ENCODE measurements around the gene MYOG.

Gene MYOG

DNA sequence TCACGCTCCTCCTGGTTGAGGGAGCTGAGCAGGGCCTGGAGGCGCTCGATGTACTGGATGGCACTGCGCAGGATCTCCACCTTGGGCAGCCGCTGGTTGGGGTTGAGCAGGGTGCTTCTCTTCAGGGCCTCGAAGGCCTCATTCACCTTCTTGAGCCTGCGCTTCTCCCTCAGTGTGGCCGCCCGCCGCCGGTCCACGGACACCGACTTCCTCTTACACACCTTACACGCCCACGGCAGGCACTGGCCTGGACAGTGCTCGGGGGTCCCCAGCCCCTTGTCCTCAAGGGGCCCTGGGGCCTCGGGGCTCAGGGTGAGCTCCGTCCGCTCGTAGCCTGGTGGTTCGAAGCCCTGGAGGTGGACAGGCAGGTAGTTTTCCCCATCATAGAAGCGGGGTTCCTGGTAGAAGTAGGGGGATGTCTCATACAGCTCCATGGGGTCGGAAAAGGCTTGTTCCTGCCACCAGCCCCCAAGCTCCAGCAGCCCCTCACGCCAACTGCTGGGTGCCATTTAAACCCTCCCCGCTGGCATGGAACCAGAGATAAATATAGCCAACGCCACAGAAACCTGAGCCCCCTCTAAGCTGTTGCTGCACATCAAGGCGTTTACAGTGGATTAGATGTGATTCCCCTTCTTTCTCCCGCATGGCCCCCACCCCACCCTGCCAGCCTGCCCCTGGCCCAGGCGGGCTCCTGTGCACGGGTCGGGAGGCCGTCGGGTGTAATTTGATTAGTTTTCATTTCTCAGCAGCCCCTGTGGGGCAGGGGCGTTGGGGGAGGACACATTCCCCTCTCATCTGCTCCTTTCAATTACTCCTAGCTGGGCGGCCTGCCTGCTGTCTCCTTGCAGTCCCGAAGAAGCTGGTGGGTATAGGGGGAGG lies at the start of gene MYOG:
Gene MYOG, minus strand, starts transcription at position 485 of the 879 bp plus-strand sequence. Its CDS starts 51 bp downstream, at position 434.
- peak; percentile 45 for DNase-seq (ENCODE audit: low spot score)

DNA sequence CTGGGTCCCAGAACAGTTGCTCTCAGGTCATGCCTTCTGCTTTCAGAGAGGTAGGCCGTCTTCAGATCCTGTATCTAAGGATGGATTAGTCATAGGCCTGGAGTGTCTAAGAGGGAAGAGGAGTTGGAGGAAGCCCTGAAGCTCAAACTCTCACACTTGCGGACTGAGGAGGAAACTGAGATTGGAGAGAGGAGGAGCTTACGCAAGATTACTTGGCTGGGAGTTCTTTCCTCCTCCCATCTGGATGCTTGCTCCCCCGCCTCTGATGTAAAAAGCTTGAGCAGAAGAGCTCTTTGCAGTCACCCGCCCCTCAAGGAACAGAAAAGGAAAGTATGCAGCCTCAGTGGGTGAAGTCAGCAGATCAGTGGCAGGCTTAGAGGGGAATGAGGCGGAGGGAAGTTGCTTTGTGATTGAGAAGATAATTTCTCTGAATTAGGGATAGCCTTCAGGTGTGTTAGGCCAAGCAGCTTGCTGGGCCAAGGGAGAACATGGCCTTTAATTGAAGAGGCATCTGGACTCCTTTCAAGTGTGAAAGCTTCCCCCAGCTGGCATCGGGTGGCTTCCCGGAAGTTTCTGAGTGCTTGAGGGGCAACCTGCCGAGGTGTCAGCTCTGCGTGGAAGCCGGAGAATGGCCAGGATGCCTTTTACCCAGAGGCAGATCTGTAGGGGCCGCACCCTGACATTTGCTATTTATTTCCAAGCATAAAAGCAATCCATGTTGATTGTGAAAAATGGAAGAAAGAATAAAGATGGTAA lies 48.3 kb upstream of the MYOG start:
- DNase-seq (ENCODE audit: low spot score) = no peak

DNA sequence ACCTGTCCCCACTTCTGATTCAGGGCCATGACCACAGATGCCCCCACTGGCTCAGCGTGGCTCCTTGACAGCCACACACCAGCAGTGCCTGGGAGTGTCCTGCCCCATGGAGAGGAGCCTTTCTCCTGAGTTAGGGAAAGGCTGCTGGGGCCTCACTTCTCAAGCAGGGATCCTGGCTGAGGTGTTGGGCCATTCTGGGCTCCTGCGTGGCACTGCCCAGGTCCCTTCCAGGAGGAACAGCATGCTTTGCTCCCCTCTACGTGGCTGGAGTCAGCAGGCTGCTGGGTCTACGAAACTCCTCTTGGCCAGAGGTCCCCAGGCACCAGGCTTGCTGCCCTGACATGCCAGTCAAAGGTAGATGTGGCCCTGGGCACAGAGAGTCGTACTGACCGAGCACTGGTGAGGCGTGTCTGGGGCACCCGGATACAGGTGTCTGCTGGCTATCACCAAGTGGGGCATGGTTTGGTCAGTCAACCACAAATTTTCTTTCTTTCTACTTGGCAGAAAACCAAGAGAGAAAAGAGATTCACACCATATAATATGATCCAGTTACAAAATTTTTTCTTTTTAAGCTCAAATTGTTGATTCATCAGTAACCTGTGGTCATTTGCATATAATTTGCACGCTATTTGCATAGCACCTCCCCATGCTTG lies 45.9 kb upstream of the MYOG start:
- DNase-seq (ENCODE audit: low spot score) = no peak

DNA sequence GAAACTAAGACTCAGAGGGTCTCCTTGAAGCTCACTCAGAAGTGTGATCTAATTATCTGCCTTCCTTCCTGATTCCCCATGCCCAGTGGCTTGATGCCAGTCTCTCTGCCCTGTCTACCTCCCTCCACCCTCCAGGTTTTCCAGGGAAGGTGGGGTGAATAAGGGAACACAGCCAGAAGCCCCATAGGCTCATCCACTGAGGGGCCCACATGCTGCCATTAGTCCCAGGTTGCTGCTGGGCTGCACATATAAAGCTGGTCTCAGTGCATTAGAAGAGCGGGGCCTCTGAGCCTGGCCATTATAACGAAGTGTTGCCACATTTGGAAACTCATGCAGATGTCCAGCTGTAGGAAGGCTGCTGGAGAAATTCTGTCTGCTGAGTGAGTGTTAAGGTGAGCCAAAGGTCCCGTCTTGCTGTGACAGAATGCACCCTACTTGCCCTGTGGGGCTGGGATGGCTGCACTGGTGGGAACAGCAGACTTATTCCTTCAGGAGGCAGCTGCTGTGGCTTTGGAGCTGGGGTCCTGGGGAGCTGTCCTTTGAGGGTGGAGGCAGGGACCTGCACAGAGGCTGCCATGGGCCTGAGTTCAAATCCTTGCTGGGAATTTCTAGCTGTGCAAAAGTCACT lies 44.7 kb upstream of the MYOG start:
- DNase-seq (ENCODE audit: low spot score) = no peak

DNA sequence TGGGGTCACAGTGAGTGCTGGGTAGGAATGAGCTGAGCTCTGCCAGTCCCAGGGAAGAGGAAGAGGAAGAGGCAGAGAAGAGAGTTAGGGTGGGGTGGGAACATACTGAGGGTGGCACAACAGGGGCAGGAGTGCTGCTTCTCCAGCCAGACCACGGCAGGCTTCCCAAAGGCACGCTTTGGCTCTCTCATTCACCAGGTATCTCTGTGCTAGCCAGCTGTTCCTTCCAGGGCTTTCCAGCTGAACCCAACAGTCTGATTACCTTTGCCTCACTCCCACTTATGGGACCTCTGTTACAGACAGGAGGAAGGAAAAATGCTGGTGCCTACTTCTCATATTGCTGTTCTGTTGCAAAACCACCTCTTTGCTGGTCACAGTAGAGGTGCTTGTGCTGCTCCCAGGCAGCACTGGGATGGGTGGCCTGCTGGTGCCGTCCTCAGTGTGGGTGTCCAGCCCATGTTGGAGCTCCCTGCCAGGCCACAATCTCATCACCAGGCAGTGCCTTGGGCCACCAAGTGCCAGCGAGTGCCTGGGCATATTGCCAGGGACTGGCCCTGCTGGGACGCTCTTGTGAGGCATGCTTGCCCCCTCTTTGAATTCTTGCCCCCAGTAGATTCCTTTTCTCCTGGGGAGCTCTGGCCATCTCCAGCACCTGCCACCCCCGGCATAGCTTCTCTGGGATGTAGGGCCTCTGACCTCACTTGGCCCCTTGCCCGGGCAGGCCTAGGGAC lies 43.9 kb upstream of the MYOG start:
- DNase-seq (ENCODE audit: low spot score) = peak; percentile 44

DNA sequence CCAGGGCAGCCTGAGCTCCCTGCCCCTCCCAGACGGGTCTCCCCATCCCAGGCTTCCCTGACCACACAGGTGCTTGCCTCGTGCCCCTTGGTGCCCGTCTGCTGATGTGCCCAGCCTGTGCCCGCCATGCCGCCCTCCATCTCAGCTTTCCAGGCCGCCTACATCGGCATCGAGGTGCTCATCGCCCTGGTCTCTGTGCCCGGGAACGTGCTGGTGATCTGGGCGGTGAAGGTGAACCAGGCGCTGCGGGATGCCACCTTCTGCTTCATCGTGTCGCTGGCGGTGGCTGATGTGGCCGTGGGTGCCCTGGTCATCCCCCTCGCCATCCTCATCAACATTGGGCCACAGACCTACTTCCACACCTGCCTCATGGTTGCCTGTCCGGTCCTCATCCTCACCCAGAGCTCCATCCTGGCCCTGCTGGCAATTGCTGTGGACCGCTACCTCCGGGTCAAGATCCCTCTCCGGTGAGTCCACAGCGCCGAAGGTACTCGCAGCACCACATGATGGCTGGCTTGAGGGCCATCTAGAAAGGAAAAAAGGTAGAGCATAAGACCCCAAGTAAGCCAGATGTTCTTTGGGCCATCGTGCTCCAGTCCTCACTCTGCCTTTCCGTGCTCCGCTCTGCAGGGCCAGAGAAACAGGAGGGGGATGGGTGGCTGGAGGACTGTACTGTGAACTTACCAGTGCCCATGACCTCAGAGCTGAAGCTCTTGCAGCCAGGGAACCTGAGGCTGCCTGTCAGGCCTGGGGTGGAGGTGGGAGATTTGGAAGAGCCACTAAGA lies 43.1 kb upstream of the MYOG start:
- peak; percentile 41 for DNase-seq (ENCODE audit: low spot score)

DNA sequence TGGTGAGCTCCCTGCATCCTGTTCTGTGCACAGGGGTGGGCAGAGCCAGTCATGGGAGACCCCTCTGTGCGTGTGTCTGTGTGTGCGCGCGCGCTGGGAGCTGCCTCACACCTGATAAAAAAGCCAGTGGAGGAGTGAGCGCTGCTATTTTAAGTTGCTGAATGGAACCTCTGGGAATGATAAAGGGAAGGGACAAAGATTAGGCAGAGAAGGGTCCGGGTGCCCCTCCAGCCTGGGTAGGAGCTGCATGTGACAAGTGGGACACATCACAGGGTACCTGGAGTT lies 42.6 kb upstream of the MYOG start:
- no peak for DNase-seq (ENCODE audit: low spot score)

DNA sequence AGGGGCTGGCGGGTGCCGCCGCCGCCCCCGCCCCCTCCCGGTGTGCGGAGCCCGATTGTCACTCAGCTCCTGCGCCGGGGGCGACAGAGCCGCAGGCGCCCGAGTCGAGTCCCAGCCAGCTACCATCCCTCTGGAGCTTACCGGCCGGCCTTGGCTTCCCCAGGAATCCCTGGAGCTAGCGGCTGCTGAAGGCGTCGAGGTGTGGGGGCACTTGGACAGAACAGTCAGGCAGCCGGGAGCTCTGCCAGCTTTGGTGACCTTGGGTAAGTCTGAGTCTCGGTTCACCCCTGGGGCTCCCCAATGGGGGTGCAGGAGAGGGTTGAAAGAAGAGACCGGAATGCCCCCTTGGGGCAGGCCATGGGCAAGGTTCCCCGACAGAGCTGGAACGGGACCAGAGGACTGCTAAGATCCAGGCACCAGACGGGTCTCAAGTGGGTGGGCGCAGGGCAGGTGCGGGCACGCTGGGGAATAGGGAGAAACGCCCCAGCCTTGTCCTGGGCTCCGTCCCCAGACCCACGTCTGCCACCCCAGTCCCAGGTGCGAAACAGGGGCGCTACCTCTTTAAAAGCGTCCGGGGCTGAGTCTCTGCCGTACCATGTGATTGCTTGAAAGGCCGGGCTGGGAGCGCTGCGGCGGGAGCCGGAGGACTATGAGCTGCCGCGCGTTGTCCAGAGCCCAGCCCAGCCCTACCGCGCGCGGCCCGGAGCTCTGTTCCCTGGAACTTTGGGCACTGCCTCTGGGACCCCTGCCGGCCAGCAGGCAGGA lies 42.0 kb upstream of the MYOG start, which contains the start of gene ADORA1:
Gene ADORA1, plus strand, starts transcription at position 61 of the 765 bp plus-strand sequence. CDS start 1,116 bp downstream, outside the sequence.
- DNase-seq (ENCODE audit: low spot score) = peak; percentile 79

DNA sequence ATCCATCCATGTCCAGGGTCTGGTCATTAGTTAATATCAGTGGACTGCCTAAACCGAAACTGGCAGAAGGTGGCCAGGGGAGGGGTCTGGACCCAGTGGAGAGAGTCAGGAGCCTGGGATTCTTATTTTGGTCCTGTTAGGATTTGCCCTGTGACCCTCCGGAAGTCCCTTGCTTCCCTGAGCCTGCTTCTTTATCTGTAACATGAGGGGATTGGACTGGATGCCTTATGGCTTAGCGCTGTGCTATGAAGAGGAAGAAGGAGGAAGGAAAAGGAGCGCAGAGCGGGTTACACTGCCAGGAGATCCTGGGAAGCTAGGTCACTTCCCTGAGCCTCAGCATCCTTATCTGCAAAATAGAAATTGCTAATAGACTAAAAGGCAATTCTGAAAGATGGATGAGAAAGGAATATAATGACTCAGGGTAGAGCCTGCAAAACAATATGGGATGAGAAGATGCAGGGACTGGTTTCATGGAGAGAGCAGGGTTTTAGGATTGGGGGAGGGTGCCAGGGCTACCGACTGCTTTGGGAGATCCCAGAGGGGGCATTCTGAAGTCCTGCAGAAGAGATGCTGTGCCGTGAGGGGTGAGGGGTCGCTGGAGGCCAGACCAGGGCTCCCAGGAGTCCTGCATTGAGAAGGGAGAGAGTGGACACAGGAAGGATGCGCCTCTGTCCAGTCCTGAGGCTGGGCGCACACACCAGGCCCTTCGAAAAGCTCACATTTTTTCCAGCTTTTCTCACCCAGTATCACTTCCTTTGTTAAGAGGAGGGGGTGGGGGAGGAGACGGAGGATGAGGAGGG lies 41.3 kb upstream of the MYOG start:
- DNase-seq (ENCODE audit: low spot score) = no peak

DNA sequence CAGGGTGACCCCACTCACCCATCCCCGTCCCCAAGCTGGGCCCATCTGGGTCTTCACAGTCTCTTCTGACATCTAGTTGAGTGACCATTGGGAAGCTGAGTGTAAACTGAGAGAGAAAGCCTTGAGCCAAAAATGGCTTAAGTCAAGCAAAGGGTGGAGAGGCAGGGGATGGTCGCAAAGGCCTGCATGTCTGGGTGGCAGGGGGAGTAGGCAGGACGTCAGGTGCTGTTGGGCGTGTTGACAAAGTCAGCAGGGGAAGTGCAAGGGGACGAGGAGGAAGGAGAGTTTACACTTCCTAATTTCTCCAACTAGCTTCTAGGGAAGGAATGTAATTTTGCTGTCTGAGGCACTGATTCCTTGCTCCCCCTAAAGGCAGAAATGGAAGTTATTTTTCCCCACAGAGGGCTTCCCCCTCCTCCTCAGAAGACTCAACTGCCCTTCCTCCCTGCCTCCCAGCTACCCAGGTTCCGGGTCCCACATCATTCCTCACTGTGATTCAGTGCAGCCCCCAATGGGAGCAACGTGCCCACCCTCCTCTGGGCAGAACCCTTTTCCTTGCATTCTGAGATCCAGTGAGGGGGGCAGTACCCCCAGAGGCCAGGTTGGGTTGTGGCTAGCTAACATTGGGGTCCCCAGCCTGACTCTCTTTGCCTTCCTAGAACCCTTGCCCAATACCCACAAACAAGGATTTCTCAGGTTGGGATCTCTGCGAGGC lies 40.5 kb upstream of the MYOG start:
- DNase-seq (ENCODE audit: low spot score) = peak; percentile 49

DNA sequence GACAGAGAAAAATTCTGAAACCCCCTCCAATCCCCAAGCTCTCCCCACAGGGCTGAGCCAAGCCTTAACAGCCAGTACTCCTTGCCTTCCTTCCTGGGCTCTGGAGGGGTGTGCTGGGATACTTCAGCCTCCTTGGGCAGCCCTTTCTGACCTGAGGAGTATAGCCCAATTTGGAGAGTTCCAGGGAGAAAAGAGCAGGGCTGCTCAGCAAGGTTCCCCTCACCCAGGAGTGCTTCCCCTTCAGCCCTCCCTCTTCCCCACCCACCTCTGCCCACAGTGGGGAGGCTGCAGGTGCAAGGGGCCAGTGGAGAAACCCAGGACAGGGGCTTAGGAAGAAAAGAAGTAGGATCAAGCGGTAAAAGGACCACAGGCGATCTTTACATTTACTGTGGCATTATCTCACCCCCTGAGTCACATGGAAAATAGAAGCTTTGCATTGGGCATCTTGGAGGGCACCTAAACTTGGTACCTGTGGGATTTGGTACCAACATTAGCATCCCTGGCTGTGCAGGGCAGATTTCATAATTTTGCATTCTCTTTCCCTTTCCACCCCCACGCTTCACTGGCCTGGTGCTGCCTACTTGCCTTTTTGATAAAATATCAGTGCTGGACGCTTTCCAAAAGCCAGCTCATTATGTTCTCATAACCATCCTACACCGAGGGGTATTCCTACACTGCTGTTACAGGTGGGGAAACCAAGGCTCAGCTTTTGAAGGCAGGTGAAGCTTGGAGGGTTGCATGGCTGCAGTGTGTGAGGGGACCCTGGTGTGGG lies 38.9 kb upstream of the MYOG start:
- peak; percentile 29 for DNase-seq (ENCODE audit: low spot score)

DNA sequence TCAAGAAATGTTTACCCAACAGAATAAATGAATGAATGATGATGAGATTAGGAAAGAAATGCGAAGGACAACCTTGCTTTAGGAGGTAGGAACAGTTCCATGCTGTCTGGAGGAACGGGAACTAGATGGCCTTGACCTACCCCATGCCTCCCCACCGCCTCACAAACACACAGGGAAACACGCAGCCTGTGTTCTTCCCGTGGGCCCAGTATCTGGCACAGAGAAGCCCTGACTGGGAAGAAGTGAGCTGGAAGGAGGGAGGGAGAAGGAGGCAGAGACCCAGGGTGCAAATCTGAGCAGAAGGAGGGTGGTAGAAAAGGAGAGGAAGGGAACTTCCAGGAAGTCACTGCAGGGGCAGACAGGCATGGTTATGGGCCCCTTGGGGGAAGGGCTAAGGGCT lies 38.2 kb upstream of the MYOG start:
- peak; percentile 23 for DNase-seq (ENCODE audit: low spot score)

DNA sequence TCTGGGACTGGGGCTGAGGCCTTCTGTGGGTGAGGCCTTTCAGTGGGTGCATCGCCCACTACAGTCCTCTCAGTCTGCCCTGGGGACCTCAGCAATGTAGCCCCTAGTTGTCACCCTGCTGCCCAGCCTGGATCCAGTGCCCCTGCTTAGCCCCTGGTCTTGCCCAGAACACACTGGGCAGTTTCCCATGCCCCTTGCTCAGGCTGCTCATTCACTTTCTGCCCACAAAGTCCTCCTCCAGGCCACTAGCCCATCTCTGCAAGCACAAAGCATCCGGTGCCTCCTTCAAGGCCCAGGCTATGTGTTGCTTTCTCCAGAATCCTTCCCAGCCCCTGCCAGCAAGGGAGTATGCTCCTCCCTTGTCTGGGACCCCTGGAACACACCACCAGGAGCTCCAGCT lies 36.3 kb upstream of the MYOG start:
- peak; percentile 34 for DNase-seq (ENCODE audit: low spot score)

DNA sequence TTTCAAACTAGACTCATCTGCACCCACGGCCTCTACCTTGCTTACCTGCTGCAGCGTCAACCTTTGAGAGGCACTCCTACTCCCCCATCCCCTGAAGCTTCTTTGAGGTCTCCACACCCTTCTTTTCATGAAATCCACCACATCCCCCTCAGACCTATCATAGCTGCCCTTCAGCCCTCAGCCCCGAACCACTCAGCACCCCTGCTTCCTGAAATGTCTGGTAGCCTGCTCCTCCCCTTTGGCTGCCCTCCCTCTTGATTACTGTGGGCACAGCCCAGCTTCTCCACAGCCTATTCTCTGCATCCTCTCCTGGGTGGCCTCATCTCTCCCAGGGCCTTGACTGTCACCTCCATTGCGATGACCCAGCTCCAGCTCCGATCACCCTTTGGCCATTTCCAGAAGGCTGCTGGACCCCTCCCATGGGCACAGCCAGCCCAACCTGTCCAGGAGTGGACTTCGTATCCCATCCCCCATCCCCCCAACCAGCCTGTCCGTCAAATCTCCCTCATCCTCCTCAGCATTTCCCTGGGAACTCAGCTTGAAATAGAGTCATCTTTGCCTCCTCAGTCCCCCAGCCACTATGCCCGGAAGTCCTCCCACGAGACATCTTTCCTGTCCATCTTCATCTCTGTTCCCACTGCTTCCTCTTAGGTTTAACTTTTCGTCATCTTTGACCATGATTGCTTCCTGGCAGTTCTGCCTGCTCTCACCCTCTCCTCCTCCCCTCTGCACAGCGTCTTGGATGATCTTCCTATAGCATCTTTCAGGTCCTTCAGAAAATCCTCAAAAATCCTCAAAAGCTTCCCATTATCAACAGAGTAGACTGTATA lies 35.6 kb upstream of the MYOG start:
- peak; percentile 28 for DNase-seq (ENCODE audit: low spot score)

DNA sequence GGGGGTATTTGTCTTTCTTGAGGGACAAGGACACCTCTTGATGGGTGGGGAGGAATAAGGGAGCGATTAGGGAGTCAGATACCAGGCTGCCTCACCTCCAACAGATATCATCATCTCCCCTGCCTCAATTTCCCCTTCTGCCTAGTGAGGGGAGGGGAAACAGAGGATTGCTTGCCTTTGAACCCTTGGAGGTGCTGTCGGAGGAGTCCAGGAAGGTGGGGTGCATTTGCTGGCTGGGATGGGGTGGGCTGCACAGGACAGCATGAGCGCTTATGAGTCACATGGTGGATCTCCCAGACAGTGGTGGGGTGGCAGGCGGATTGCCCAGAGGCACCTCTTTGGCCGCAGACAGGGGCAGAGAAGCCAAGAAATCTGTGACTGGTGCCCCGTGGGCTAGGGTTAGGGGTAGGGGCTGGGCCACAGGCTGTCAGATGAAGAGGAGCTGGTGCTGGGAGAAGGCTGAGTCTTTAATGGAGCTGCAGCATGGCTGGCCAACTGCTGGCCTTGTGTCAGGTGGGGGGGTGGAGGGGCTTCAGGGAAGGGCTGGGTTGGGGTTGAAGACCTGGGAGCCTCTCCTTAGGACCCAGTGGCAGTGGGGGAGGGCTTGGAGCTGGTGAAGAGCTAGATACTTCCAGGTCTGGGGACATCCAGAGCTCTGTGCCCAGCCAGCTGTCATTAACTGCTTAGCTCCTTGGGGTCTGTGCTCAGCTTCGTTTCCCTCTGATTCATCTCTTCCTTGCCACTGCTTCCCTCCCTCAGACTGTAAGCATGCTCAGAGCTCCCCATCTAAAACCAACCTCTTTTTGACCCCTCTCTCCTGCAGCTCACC lies 34.7 kb upstream of the MYOG start:
- DNase-seq (ENCODE audit: low spot score) = peak; percentile 38
